ENCODE data around the gene ASAP2.

DNA sequence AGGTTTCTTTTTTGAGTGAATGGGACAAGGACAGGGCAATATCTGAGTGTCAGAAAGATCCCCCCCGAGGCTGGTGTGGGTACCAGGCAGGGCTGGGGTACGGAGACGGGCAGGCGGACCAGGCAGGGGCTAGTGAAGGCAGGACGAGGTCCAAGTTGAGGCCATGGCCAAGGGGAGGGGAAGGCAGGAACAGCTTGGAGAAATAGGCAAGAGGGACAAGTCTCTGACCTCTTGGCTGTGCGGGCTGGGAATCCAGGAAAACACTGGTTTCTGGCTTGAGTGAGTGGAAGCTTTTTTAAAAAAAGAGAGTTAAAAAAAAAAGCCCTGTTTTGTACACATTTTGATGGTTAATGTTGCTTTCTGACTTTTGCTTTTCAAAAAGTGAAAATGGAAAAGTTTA lies 30.3 kb downstream of the ASAP2 start:
- TF ChIP-seq, protein P1, sequence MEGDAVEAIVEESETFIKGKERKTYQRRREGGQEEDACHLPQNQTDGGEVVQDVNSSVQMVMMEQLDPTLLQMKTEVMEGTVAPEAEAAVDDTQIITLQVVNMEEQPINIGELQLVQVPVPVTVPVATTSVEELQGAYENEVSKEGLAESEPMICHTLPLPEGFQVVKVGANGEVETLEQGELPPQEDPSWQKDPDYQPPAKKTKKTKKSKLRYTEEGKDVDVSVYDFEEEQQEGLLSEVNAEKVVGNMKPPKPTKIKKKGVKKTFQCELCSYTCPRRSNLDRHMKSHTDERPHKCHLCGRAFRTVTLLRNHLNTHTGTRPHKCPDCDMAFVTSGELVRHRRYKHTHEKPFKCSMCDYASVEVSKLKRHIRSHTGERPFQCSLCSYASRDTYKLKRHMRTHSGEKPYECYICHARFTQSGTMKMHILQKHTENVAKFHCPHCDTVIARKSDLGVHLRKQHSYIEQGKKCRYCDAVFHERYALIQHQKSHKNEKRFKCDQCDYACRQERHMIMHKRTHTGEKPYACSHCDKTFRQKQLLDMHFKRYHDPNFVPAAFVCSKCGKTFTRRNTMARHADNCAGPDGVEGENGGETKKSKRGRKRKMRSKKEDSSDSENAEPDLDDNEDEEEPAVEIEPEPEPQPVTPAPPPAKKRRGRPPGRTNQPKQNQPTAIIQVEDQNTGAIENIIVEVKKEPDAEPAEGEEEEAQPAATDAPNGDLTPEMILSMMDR (conservative IDR thresholded peaks at IDR 0.05 in 1 of 2, IDR thresholded peaks at IDR 0.05 in 1 of 2; ENCODE audit: extremely low read depth in 1 of 2, insufficient read depth in 1 of 2, low read depth in 1 of 2, low read length in 2 of 2), result no peak
- TF ChIP-seq EZH2 (IDR thresholded peaks at IDR 0.05; ENCODE audit: borderline replicate concordance, low read length), result no peak
